Natural killer cell (primary cell): ENCODE data around the gene CACYBP. TPM values are rescaled to one million over a fixed set of nuclear protein-coding genes. Genes with fewer than 3 reads are reported as not detected.
A peak's percentile ranks its signal among the peaks of the same experiment; 100 is the strongest.

ENCODE experiments used
- ATAC-seq, 3 donors: fragments of 150-1000 bp in 2 of 3; fragments of 200-7000 bp in 1 of 3; cut with Tn5 transposase; 1 replicate in 1 of 3; 2 replicates in 2 of 3; pipeline ENCODE4 v1.10.0; 2021; ENCODE audit warnings: mild to moderate bottlenecking in 2 of 3, moderate library complexity in 2 of 3
- DNase-seq, 2 donors: peaks; one replicate each; pipeline versions ENCODE4 v3.0.0 to v3.0.0-alpha.2; 2013 to 2021; ENCODE audit warnings: mixed read lengths in 1 of 2
- H3K27ac ChIP-seq: one replicate; pipeline ENCODE4 v1.5.1; 2013; ENCODE audit warnings: mild to moderate bottlenecking, low read length
- H3K27me3 ChIP-seq: one replicate; pipeline ENCODE4 v1.6.1; 2013; ENCODE audit warnings: low read length; ENCODE audit not compliant: control insufficient read depth, insufficient read depth
- H3K36me3 ChIP-seq: one replicate; pipeline ENCODE4 v1.6.1; 2013; ENCODE audit warnings: low read length; ENCODE audit not compliant: control insufficient read depth, insufficient read depth
- H3K4me1 ChIP-seq: one replicate; pipeline ENCODE4 v1.6.1; 2013; ENCODE audit warnings: low read length; ENCODE audit not compliant: control insufficient read depth, insufficient read depth
- H3K4me3 ChIP-seq: one replicate; pipeline ENCODE4 v1.5.1; 2013; ENCODE audit warnings: low read length
- H3K9me3 ChIP-seq: one replicate; pipeline ENCODE4 v1.6.1; 2013; ENCODE audit warnings: low read length; ENCODE audit not compliant: control insufficient read depth, insufficient read depth
- H3K27ac Mint-ChIP-seq, 2 donors: one replicate each; pipeline ENCODE4 v1.8.0; 2022; ENCODE audit warnings: mild to moderate bottlenecking in 2 of 2, mixed read lengths in 2 of 2, moderate library complexity in 1 of 2
- H3K27me3 Mint-ChIP-seq, 2 donors: one replicate each; pipeline ENCODE4 v1.8.0; 2022; ENCODE audit warnings: low read depth in 2 of 2, mixed read lengths in 2 of 2
- H3K36me3 Mint-ChIP-seq: one replicate; pipeline ENCODE4 v1.8.0; 2022; ENCODE audit warnings: mixed read lengths
- H3K4me1 Mint-ChIP-seq, 2 donors: one replicate each; pipeline ENCODE4 v1.8.0; 2022; ENCODE audit warnings: mixed read lengths in 2 of 2
- H3K4me3 Mint-ChIP-seq: one replicate; pipeline ENCODE4 v1.8.0; 2022; ENCODE audit warnings: mild to moderate bottlenecking, moderate library complexity, mixed read lengths
- H3K9me3 Mint-ChIP-seq, 2 donors: one replicate each; pipeline ENCODE4 v1.8.0; 2022; ENCODE audit warnings: mixed read lengths in 2 of 2
- WGBS: methylation state at CpG from one replicate; pipeline ENCODE4 v1.1.7; 2013; ENCODE audit warnings: missing lambda C conversion rate; ENCODE audit not compliant: insufficient coverage; 5-methylcytosine and 5-hydroxymethylcytosine counted together
- intact Hi-C: fragments of 100-400 bp; cut with micrococcal nuclease; formaldehyde crosslinking; loops from one replicate; pipeline ENCODE4 v1.14.2; 2022
- total RNA-seq, 4 donors: library from RNA; stranded (reverse); fragments of 120-200 nt in 1 of 4; gene quantifications; one replicate each; pipeline versions ENCODE4 v1.2.3 to v1.2.4, GENCODE V29; 2013 to 2022
- TF ChIP-seq, protein P1 (sequence below): fragments of 200-600 bp; IDR thresholded peaks from one replicate; pipeline ENCODE4 v1.8.0; 2022; ENCODE audit warnings: antibody characterized with exemption

Gene CACYBP
- total RNA-seq, 3 donors from 2014 or later (not counting 1 experiment from before 2014, with no cell fraction given): 43.8 to 55.4 (median 51.9) TPM

DNA sequence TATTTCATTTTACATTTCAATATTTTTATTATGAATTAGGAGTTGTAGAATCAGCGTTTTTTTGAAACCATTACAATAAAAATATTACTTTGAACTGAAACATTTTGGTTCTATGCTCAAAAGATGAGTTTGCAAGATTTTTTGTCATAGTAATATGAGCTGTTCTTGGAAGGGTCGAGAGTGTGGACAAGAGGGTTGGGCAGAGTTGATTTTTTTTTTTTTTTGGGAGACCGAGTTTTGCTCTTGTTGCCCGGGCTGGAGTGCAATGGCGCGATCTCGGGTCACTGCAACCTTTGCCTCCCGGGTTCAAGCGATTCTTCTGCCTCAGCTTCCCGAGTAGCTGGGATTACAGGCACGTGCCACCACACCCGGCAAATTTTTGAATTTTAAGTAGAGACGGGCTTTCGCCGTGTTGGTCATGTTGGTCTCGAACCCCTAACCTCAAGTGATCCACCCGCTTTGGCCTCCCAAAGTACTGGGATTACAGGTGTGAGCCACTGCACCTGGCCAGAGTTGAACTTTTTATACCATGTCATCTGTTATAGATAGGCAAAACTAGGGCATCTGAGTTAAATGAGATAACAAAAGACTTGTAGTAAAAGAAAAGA lies 3.3 kb downstream of the CACYBP start:
- H3K27me3 Mint-ChIP-seq: no peaks in the 10 kb centered on the region
- no peaks in the 10 kb centered on the region for H3K9me3 Mint-ChIP-seq
- Histone ChIP-seq H3K9me3 (no peaks in the 10 kb centered on the region), H3K36me3 (peaks cover 30% of the 10 kb centered on the region), H3K27ac (no peak overlapping the region), H3K27me3 (no peaks in the 10 kb centered on the region), H3K4me1 (peaks cover 7% of the 10 kb centered on the region), H3K4me3 (no peak overlapping the region)
- TF ChIP-seq, protein P1, sequence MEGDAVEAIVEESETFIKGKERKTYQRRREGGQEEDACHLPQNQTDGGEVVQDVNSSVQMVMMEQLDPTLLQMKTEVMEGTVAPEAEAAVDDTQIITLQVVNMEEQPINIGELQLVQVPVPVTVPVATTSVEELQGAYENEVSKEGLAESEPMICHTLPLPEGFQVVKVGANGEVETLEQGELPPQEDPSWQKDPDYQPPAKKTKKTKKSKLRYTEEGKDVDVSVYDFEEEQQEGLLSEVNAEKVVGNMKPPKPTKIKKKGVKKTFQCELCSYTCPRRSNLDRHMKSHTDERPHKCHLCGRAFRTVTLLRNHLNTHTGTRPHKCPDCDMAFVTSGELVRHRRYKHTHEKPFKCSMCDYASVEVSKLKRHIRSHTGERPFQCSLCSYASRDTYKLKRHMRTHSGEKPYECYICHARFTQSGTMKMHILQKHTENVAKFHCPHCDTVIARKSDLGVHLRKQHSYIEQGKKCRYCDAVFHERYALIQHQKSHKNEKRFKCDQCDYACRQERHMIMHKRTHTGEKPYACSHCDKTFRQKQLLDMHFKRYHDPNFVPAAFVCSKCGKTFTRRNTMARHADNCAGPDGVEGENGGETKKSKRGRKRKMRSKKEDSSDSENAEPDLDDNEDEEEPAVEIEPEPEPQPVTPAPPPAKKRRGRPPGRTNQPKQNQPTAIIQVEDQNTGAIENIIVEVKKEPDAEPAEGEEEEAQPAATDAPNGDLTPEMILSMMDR: no peak
- no peaks in the 10 kb centered on the region for H3K36me3 Mint-ChIP-seq
- no peak for DNase-seq
- WGBS: 95% methylated on average over 16 of the region's 17 CpGs
- no peak for ATAC-seq
- H3K27ac Mint-ChIP-seq: peak overlapping the region; percentile 56 to 73
- intact Hi-C loops: no loop called here
- H3K4me1 Mint-ChIP-seq: peaks cover 35 to 41% of the 10 kb centered on the region in 2 donors
- H3K4me3 Mint-ChIP-seq: no peak overlapping the region

DNA sequence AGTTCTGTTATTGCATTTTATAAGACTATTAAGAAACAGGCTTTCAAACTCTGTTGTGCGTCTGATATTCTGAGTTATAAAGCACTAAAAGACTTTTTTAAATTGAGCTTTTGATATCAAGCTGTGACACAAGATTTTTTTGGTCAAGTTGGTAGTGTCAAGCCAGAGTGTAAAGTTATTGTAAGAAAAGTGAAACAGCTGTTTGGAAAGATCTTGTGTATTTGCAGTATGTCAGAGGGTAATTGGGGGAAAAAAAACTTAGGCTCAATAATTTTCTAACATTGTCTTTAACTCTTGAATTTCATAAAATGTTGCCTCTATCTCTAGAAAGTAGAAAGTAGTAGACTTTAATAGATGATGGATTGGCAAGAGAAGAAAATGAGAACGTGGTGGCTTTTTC lies 3.8 kb downstream of the CACYBP start:
- TF ChIP-seq, protein P1: no peak
- peaks cover 6% of the 10 kb centered on the region for H3K4me1 ChIP-seq
- H3K27ac Mint-ChIP-seq: peak overlapping the region; percentile 56 to 73
- no peaks in the 10 kb centered on the region for H3K27me3 ChIP-seq
- no peaks in the 10 kb centered on the region for H3K9me3 ChIP-seq
- peaks cover 35% of the 10 kb centered on the region for H3K36me3 ChIP-seq
- no peak overlapping the region for H3K27ac ChIP-seq
- 81% methylated on average over 2 of the region's 2 CpGs for WGBS
- intact Hi-C loops: no loop called here
- H3K4me3 Mint-ChIP-seq: no peak overlapping the region
- H3K27me3 Mint-ChIP-seq: no peaks in the 10 kb centered on the region
- no peaks in the 10 kb centered on the region for H3K9me3 Mint-ChIP-seq
- no peak for ATAC-seq
- no peaks in the 10 kb centered on the region for H3K36me3 Mint-ChIP-seq
- peaks cover 36 to 44% of the 10 kb centered on the region in 2 donors for H3K4me1 Mint-ChIP-seq
- DNase-seq: no peak
- H3K4me3 ChIP-seq: no peak overlapping the region

DNA sequence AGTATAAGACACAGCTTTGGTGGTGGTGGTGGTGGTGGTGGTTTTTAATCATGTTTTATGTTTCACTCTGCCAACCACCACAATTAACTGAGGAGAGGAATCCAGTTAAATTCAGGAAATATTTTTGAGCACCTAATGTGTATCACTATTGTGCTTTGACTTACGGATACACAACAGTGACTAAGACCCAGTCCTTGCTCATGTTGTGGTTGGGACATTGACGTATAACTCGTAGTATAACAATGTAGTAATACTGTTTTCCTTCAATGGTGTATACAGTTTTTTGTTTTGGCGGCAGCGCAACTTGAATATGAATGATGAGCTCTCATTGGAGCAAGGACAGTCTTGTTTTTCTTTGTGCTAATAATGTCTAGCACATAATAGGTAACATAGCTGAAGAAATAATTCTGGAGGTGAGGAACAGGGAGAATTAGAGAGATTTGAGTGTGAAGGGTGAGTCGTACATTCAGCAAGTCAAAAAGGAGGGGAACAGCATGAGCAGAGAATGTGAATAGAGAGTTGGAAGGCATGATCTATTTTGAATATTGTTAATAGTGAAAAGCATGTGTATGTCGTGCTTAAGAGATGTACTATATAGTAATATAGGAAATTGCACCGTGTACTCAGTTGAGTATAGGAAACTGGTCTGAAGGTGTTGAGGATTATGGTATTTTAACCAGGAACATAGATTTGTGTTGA lies 5.5 kb downstream of the CACYBP start:
- H3K4me1 ChIP-seq: no peaks in the 10 kb centered on the region
- TF ChIP-seq, protein P1: no peak
- Mint-ChIP-seq H3K4me3 (no peak overlapping the region), H3K36me3 (no peaks in the 10 kb centered on the region), H3K27ac (no peak overlapping the region), H3K9me3 (no peaks in the 10 kb centered on the region), H3K27me3 (no peaks in the 10 kb centered on the region), H3K4me1 (peaks cover 35 to 43% of the 10 kb centered on the region in 2 donors)
- intact Hi-C loops: no loop called here
- H3K9me3 ChIP-seq: no peaks in the 10 kb centered on the region
- no peak for DNase-seq
- H3K4me3 ChIP-seq: no peak overlapping the region
- WGBS: 91% methylated on average over 8 of the region's 8 CpGs
- ATAC-seq: no peak
- H3K27ac ChIP-seq: no peak overlapping the region
- H3K27me3 ChIP-seq: no peaks in the 10 kb centered on the region
- peaks cover 46% of the 10 kb centered on the region for H3K36me3 ChIP-seq
